Measurements from ENCODE around the gene YBEY.

Gene YBEY

GRCh38 chr21:46323227-46323709 is 37.1 kb downstream of the YBEY start (continued):
- no peak for TF ChIP-seq ZBTB6 (tag by site-specific recombination; IDR thresholded peaks at IDR 0.05)
- TF ChIP-seq ZSCAN5A (tag by site-specific recombination; IDR thresholded peaks at IDR 0.05), result peak; percentile 77; the same call in 1 of the 2 replicates
- peak; percentile 21; the same call in 1 of the 2 replicates for TF ChIP-seq ZNF184 (tag by site-specific recombination; IDR thresholded peaks at IDR 0.05)
- TF ChIP-seq ZNF335 (tag by site-specific recombination; conservative IDR thresholded peaks at IDR 0.05), result peak; percentile 45; the same call in 1 of the 2 replicates
- peak; percentile 19; the same call in 1 of the 2 replicates for TF ChIP-seq ZNF394 (tag by site-specific recombination; IDR thresholded peaks at IDR 0.05; ENCODE audit: borderline replicate concordance)
- peak; percentile 46; the same call in 1 of the 2 replicates for TF ChIP-seq BCL11B (tag by site-specific recombination; IDR thresholded peaks at IDR 0.05; ENCODE audit: low read depth)
- 0 out of 2 replicates have a peak, but pooled peaks have one; percentile 18 for TF ChIP-seq ZNF121 (tag by site-specific recombination; IDR thresholded peaks at IDR 0.05)
- TF ChIP-seq ZNF670 (tag by site-specific recombination; IDR thresholded peaks at IDR 0.05; ENCODE audit: low read depth), result no peak
- peak; percentile 88; the same call in 1 of the 2 replicates for TF ChIP-seq ZBTB48 (tag by site-specific recombination; IDR thresholded peaks at IDR 0.05)
- no peak for TF ChIP-seq ZNF558 (tag by site-specific recombination; IDR thresholded peaks at IDR 0.05)
- peak; percentile 77 for TF ChIP-seq ZFP37 (tag by site-specific recombination; IDR thresholded peaks at IDR 0.05)
- 0 out of 2 replicates have a peak, but pooled peaks have one; percentile 28 for TF ChIP-seq YY1 (tag by site-specific recombination; IDR thresholded peaks at IDR 0.05)
- TF ChIP-seq ZNF639 (tag by site-specific recombination; IDR thresholded peaks at IDR 0.05), result peak; percentile 75
- 0 out of 2 replicates have a peak, but pooled peaks have one; percentile 1 for TF ChIP-seq GFI1B (tag by site-specific recombination; IDR thresholded peaks at IDR 0.05)
- peak; percentile 69; the same call in 1 of the 2 replicates for TF ChIP-seq ZNF624 (tag by site-specific recombination; IDR thresholded peaks at IDR 0.05)

GRCh38 chr21:46323710-46324389 is 37.7 kb downstream of the YBEY start, which contains the start of the genes C21orf58 and PCNT:
Gene C21orf58 (minus strand): TSS chr21:46323870. CDS start chr21:46322738, 1,132 bp downstream.
Gene PCNT (plus strand): TSS chr21:46324156. CDS start chr21:46324229, 73 bp downstream.
- H3K36me3 ChIP-seq (ENCODE audit: control insufficient read depth in 2 of 2, insufficient read depth in 1 of 2, low read length in 2 of 2), result peaks cover 33 to 44% of the 10 kb centered on the region in 2 experiments; a peak in 2 of 3 replicates
- ChIA-PET POLR2A (interaction anchor here (0.6 to 1.4 kb wide), 7 partner anchors 10 to 312 kb away, joined by 3 to 6 read pairs (median 4); partner anchors contain the start of gene PRMT2), CTCF (interaction anchor here (1.0 kb wide), 1 partner anchor 38 kb away, joined by 3 read pairs; the partner anchor contains the start of genes MCM3AP and YBEY)
- H3K4me3 ChIP-seq (ENCODE audit: low read depth, low read length), result peak within 1 kb of the TSS; percentile 71
- H3K27ac ChIP-seq (ENCODE audit: extremely low read depth, low read depth, low read length), result peak within 1 kb of the TSS; percentile 98
- H3K4me1 ChIP-seq (ENCODE audit: control insufficient read depth, insufficient read depth, low read length), result peaks cover 19% of the 10 kb centered on the region
- no peaks in the 10 kb centered on the region for H3K9me3 ChIP-seq (ENCODE audit: control insufficient read depth, insufficient read depth, low read depth, low read length)
- TF ChIP-seq ZBTB6 (tag by site-specific recombination; IDR thresholded peaks at IDR 0.05) (no peak), YY1 (tag by site-specific recombination; IDR thresholded peaks at IDR 0.05) (peak; percentile 96; the same call in 1 of the 2 replicates), GLIS1 (tag by site-specific recombination; IDR thresholded peaks at IDR 0.05) (peak; percentile 29; the same call in 1 of the 2 replicates), ZNF18 (tag by site-specific recombination; IDR thresholded peaks at IDR 0.05) (no peak), ZBTB20 (tag by site-specific recombination; IDR thresholded peaks at IDR 0.05) (no peak), SP7 (tag by site-specific recombination; IDR thresholded peaks at IDR 0.05) (peak; percentile 63), ZNF239 (tag by site-specific recombination; IDR thresholded peaks at IDR 0.05) (0 out of 2 replicates have a peak, but pooled peaks have one; percentile 64), ZNF23 (tag by site-specific recombination; IDR thresholded peaks at IDR 0.05; ENCODE audit: borderline replicate concordance) (no peak), ZNF202 (tag by site-specific recombination; IDR thresholded peaks at IDR 0.05; ENCODE audit: borderline replicate concordance) (no peak), ZNF169 (tag by site-specific recombination; IDR thresholded peaks at IDR 0.05) (no peak), ZNF473 (tag by site-specific recombination; IDR thresholded peaks at IDR 0.05) (no peak), ZNF560 (tag by site-specific recombination; IDR thresholded peaks at IDR 0.05; ENCODE audit: borderline replicate concordance) (no peak), ZBTB26 (tag by site-specific recombination; optimal IDR thresholded peaks at IDR 0.05) (peak; percentile 100), ZNF510 (tag by site-specific recombination; IDR thresholded peaks at IDR 0.05; ENCODE audit: insufficient replicate concordance) (no peak)
